Measurements from ENCODE around the gene STAC2.
A peak's percentile ranks its signal among the peaks of the same experiment; 100 is the strongest.
"Not testable (repeated sequence)": the region's sequence is repeated elsewhere in the genome, so short reads cannot be mapped to it uniquely, and the experiment has no call there.

STAC2 gene

GRCh38 chr17:39186481-39187002, 39.2 kb downstream of the STAC2 start:
- no peak for DNase-seq

- no peak for DNase-seq
These were observed 42.0 kb downstream of the STAC2 start for GRCh38 chr17:39183720-39184119.

- no peak for DNase-seq
These were observed 42.7 kb downstream of the STAC2 start for GRCh38 chr17:39183045-39183444.

- DNase-seq: no peak
These were observed 44.4 kb downstream of the STAC2 start for GRCh38 chr17:39181303-39181702.

GRCh38 chr17:39178536-39178935, 47.2 kb downstream of the STAC2 start:
- DNase-seq: no peak

- no peak for DNase-seq
These were observed 48.5 kb downstream of the STAC2 start for GRCh38 chr17:39177256-39177655.

- no peak for DNase-seq
These were observed 50.1 kb downstream of the STAC2 start for GRCh38 chr17:39175695-39176093.

- no peak for DNase-seq
These were observed 50.6 kb downstream of the STAC2 start for GRCh38 chr17:39174920-39175694.

GRCh38 chr17:39173526-39174274, 52.0 kb downstream of the STAC2 start:
- DNase-seq: no peak

- DNase-seq: no peak
These were observed 52.7 kb downstream of the STAC2 start for GRCh38 chr17:39173080-39173479.

- no peak for DNase-seq
These were observed 53.8 kb downstream of the STAC2 start for GRCh38 chr17:39171933-39172332.

GRCh38 chr17:39170558-39170957, 55.2 kb downstream of the STAC2 start:
- DNase-seq: no peak

- DNase-seq: no peak
These were observed 55.6 kb downstream of the STAC2 start for GRCh38 chr17:39170109-39170508.

- DNase-seq: no peak
These were observed 56.2 kb downstream of the STAC2 start for GRCh38 chr17:39169518-39169917.

- no peak for DNase-seq
These were observed 56.6 kb downstream of the STAC2 start for GRCh38 chr17:39169101-39169500.

GRCh38 chr17:39168503-39168902, 57.2 kb downstream of the STAC2 start:
- not testable (repeated sequence) for DNase-seq

- no peak for DNase-seq
These were observed 58.3 kb downstream of the STAC2 start for GRCh38 chr17:39167476-39167875.

GRCh38 chr17:39166437-39167335, 59.1 kb downstream of the STAC2 start:
- DNase-seq: no peak

- DNase-seq: no peak
These were observed 59.9 kb downstream of the STAC2 start, which contains the start of gene ARL5C for GRCh38 chr17:39165841-39166349. Gene ARL5C (minus strand): TSS chr17:39166161. CDS start chr17:39165760, 401 bp downstream.

GRCh38 chr17:39165178-39165840, 60.4 kb downstream of the STAC2 start:
- DNase-seq: no peak

GRCh38 chr17:39164675-39165143, 61.0 kb downstream of the STAC2 start:
- DNase-seq: peak; percentile 88

- no peak for DNase-seq
These were observed 63.8 kb downstream of the STAC2 start for GRCh38 chr17:39161962-39162361.

Data from amniotic stem cell (primary cell).